Neural cell (in vitro differentiated cells): ENCODE results near the gene ADAMTS19. TPM values are rescaled to one million over a fixed set of nuclear protein-coding genes. Genes with fewer than 3 reads are reported as not detected.

ENCODE experiments used
- H2AFZ ChIP-seq: fragments of 200-600, 300-800 bp; sonication (generic), shearing (Covaris generic); 2 replicates; pipeline ENCODE4 v1.6.0; 2014; ENCODE audit warnings: low read depth, mild to moderate bottlenecking, antibody characterized with exemption, low read length, moderate library complexity
- H3F3A ChIP-seq: fragments of 200-600 bp; shearing (Covaris generic); 2 replicates; pipeline ENCODE4 v1.6.1; 2016; ENCODE audit warnings: mild to moderate bottlenecking, moderate library complexity, mixed read lengths, antibody characterized with exemption, low read length; ENCODE audit not compliant: insufficient read depth, poor library complexity, severe bottlenecking
- H3K27ac ChIP-seq: fragments of 200-600, 300-800 bp; sonication (generic), shearing (Covaris generic); 2 replicates; pipeline ENCODE4 v1.5.1; 2014; ENCODE audit warnings: mild to moderate bottlenecking, low read length, moderate library complexity
- H3K27me3 ChIP-seq: fragments of 300-800, 200-600 bp; sonication (generic), shearing (Covaris generic); 2 replicates; pipeline ENCODE4 v1.6.0; 2014; ENCODE audit warnings: mild to moderate bottlenecking, low read depth, low read length, moderate library complexity; ENCODE audit not compliant: insufficient read depth
- H3K36me3 ChIP-seq: fragments of 300-800, 200-600 bp; sonication (generic), shearing (Covaris generic); 2 replicates; pipeline ENCODE4 v1.5.1; 2014; ENCODE audit warnings: mild to moderate bottlenecking, antibody characterized with exemption, low read length, moderate library complexity; ENCODE audit not compliant: insufficient read depth
- H3K4me2 ChIP-seq: fragments of 300-800, 200-600 bp; sonication (generic), shearing (Covaris generic); 2 replicates; pipeline ENCODE4 v1.6.0; 2014; ENCODE audit warnings: mild to moderate bottlenecking, low read length
- H3K4me3 ChIP-seq: fragments of 300-800, 200-600 bp; sonication (generic), shearing (Covaris generic); 2 replicates; pipeline ENCODE4 v1.5.1; 2014; ENCODE audit warnings: mild to moderate bottlenecking, low read length, moderate library complexity
- H3K79me2 ChIP-seq: fragments of 200-600 bp; shearing (Covaris generic); replicated peaks from 2 replicates; pipeline ENCODE4 v1.6.0; 2014; ENCODE audit warnings: mild to moderate bottlenecking, low read length, moderate library complexity; ENCODE audit not compliant: insufficient read depth
- H3K9ac ChIP-seq: fragments of 300-800, 200-600 bp; sonication (generic), shearing (Covaris generic); 2 replicates; pipeline ENCODE4 v1.6.1; 2016; ENCODE audit warnings: mild to moderate bottlenecking, low read length, mixed read lengths
- H3K9me2 ChIP-seq: fragments of 200-600 bp; shearing (Covaris generic); 2 replicates; pipeline ENCODE4 v1.6.1; 2016; ENCODE audit warnings: mild to moderate bottlenecking, low read length, mixed read lengths; ENCODE audit not compliant: insufficient read depth
- H3K9me3 ChIP-seq: fragments of 200-600, 300-800 bp; sonication (generic), shearing (Covaris generic); 2 replicates; pipeline ENCODE4 v1.6.1; 2016; ENCODE audit warnings: mild to moderate bottlenecking, mixed run types, low read length, moderate library complexity, mixed read lengths
- H4K20me1 ChIP-seq: fragments of 200-600 bp; shearing (Covaris generic); 2 replicates; pipeline ENCODE4 v1.6.1; 2016; ENCODE audit warnings: mild to moderate bottlenecking, mixed run types; ENCODE audit not compliant: insufficient read depth
- CTCF ChIP-seq: fragments of 450-650 bp; IDR thresholded peaks from 2 replicates; pipeline ENCODE4 v1.5.1; 2014; ENCODE audit warnings: antibody characterized with exemption, mild to moderate bottlenecking, moderate library complexity; ENCODE audit not compliant: poor library complexity, severe bottlenecking
- EP300 ChIP-seq: fragments of 450-650 bp; conservative IDR thresholded peaks from 2 replicates; pipeline ENCODE4 v1.6.1; 2014; ENCODE audit warnings: antibody characterized with exemption, mild to moderate bottlenecking, moderate library complexity; ENCODE audit not compliant: poor library complexity, severe bottlenecking
- EZH2 ChIP-seq: fragments of 200-600, 300-800 bp; shearing (Covaris generic), sonication (generic); IDR thresholded peaks from 2 replicates; pipeline ENCODE4 v1.6.1; 2014; ENCODE audit warnings: antibody characterized with exemption, low read length, borderline replicate concordance, mild to moderate bottlenecking; ENCODE audit not compliant: insufficient read depth, poor library complexity, severe bottlenecking
- MXI1 ChIP-seq: fragments of 450-650 bp; conservative IDR thresholded peaks from 2 replicates; pipeline ENCODE4 v1.6.1; 2014; ENCODE audit warnings: antibody characterized with exemption, mild to moderate bottlenecking; ENCODE audit not compliant: poor library complexity, severe bottlenecking
- POLR2AphosphoS5 ChIP-seq: IDR thresholded peaks from 2 replicates; pipeline ENCODE4 v1.6.1; 2012
- RAD21 ChIP-seq: fragments of 450-650 bp; conservative IDR thresholded peaks from 2 replicates; pipeline ENCODE4 v1.6.1; 2014; ENCODE audit warnings: antibody characterized with exemption, mild to moderate bottlenecking, moderate library complexity
- REST ChIP-seq: IDR thresholded peaks from 2 replicates; pipeline ENCODE4 v1.6.1; 2012; ENCODE audit warnings: borderline replicate concordance
- SMC3 ChIP-seq: fragments of 450-650 bp; conservative IDR thresholded peaks from 2 replicates; pipeline ENCODE4 v1.6.1; 2014; ENCODE audit warnings: antibody characterized with exemption, mild to moderate bottlenecking, moderate library complexity; ENCODE audit not compliant: poor library complexity
- TAF1 ChIP-seq: IDR thresholded peaks from 2 replicates; pipeline ENCODE4 v1.6.1; 2012; ENCODE audit warnings: low read depth
- polyA plus RNA-seq: library from polyadenylated mRNA; depleted of rRNA; stranded (reverse); fragments of >200 nt; gene quantifications from 2 replicates; pipeline ENCODE4 v1.2.3, GENCODE V29; 2014

ADAMTS19 gene
- polyA plus RNA-seq, 1 donor from 2014 or later = 0.12 TPM

- TF ChIP-seq EP300 = no peak
- no peak for TF ChIP-seq TAF1
- TF ChIP-seq EZH2 = no peak
- TF ChIP-seq CTCF = no peak
- no peak for TF ChIP-seq REST
- TF ChIP-seq SMC3 = no peak
- no peak for TF ChIP-seq MXI1
- no peak for TF ChIP-seq RAD21
- TF ChIP-seq POLR2AphosphoS5 = no peak
- Histone ChIP-seq H4K20me1 (no peaks in the 10 kb centered on the region), H3F3A (no peaks in the 10 kb centered on the region)
Measured at GRCh38 chr5:129609710-129610109, 149.6 kb downstream of the ADAMTS19 start.

GRCh38 chr5:129616517-129616916, 156.4 kb downstream of the ADAMTS19 start:
- H2AFZ ChIP-seq = no peak overlapping the region
- no peak overlapping the region for H3K9ac ChIP-seq
- H3K27ac ChIP-seq = no peak overlapping the region
- H4K20me1 ChIP-seq = no peaks in the 10 kb centered on the region
- no peaks in the 10 kb centered on the region for H3K79me2 ChIP-seq
- no peak for TF ChIP-seq EZH2
- no peak overlapping the region for H3K4me2 ChIP-seq
- H3K9me2 ChIP-seq = no peaks in the 10 kb centered on the region
- no peaks in the 10 kb centered on the region for H3F3A ChIP-seq
- no peaks in the 10 kb centered on the region for H3K27me3 ChIP-seq
- H3K36me3 ChIP-seq = no peaks in the 10 kb centered on the region
- no peak overlapping the region for H3K4me3 ChIP-seq
- no peaks in the 10 kb centered on the region for H3K9me3 ChIP-seq

More at GRCh38 chr5:129609710-129610109, 149.6 kb downstream of the ADAMTS19 start:
- Histone ChIP-seq H3K27ac (no peak overlapping the region), H3K4me2 (no peak overlapping the region), H3K9ac (no peak overlapping the region), H2AFZ (no peak overlapping the region), H3K9me3 (no peaks in the 10 kb centered on the region), H3K79me2 (no peaks in the 10 kb centered on the region), H3K36me3 (no peaks in the 10 kb centered on the region), H3K9me2 (no peaks in the 10 kb centered on the region), H3K4me3 (no peak overlapping the region), H3K27me3 (no peaks in the 10 kb centered on the region)

- no peaks in the 10 kb centered on the region for H4K20me1 ChIP-seq
- H3F3A ChIP-seq = no peaks in the 10 kb centered on the region
- no peaks in the 10 kb centered on the region for H3K9me3 ChIP-seq
- no peaks in the 10 kb centered on the region for H3K79me2 ChIP-seq
- TF ChIP-seq TAF1 = no peak
- no peak for TF ChIP-seq MXI1
- TF ChIP-seq EP300 = no peak
- TF ChIP-seq EZH2 = no peak
- TF ChIP-seq REST = no peak
- no peak for TF ChIP-seq POLR2AphosphoS5
- no peak for TF ChIP-seq RAD21
- no peak for TF ChIP-seq SMC3
- TF ChIP-seq CTCF = no peak
- no peak overlapping the region for H3K27ac ChIP-seq
- no peak overlapping the region for H3K4me2 ChIP-seq
- no peaks in the 10 kb centered on the region for H3K36me3 ChIP-seq
- H3K9ac ChIP-seq = no peak overlapping the region
- H3K4me3 ChIP-seq = no peak overlapping the region
- H2AFZ ChIP-seq = no peak overlapping the region
- H3K27me3 ChIP-seq = no peaks in the 10 kb centered on the region
- H3K9me2 ChIP-seq = no peaks in the 10 kb centered on the region
Measured at GRCh38 chr5:129617206-129617605, 157.1 kb downstream of the ADAMTS19 start.
